ENCODE results near the gene LIMS2. TPM values are rescaled to one million over a fixed set of nuclear protein-coding genes. Genes with fewer than 3 reads are reported as not detected.

The LIMS2 gene
- total and polyA plus RNA-seq, 2 of the 8 experiments (the other 6 are each of a cell fraction or from before 2014, with no cell fraction given), result 3.3 to 4.8 TPM

DNA sequence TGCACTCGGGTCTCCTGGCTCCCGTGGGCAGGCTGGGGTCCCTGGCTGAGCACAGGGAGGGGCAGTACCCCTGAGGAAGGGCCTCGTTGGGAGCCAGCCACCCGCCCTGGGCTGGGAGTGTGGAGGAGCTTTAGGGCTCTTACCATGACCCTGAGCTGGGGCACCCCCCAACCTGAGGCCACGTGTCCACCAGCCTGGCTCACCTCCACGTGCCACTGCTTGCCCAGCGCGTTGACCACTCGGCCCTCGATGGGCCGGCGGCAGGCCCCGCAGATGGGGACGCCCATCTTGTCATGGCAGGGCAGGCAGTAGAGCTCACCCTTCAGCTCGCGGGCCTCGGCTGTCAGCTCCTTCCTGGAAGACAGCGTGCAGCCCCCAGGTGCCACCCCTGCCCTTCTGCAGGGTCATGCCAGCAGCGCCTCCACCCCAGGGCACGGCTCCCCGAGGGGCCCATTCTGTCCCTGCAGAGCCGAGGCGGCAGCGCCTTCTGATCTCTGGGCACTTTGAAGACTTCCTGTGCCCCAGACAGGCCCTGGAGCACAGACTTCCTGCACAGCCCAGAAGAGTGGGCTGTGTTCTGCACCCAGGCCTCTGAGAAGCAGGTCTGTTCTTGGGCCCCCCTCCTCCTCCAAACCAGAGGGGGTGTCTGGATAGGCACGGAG lies 33.4 kb downstream of the LIMS2 start:
- Histone ChIP-seq H2BK15ac (ENCODE audit: low read length) (no peak overlapping the region), H3K4ac (replicated peaks; ENCODE audit: insufficient read length, low read depth, low read length) (no peak overlapping the region), H3K9me3 (ENCODE audit: insufficient read depth in 2 of 2, low read depth in 1 of 2, low read length in 1 of 2) (no peaks in the 10 kb centered on the region), H4K5ac (ENCODE audit: insufficient read length, low read depth, low read length) (no peak overlapping the region), H3K79me1 (ENCODE audit: low read depth, low read length) (no peaks in the 10 kb centered on the region), H3K4me1 (replicated peaks in 1 of 4; ENCODE audit: control insufficient read depth in 3 of 4, insufficient read depth in 4 of 4, low read length in 3 of 4) (peaks cover 0 to 18% (median 7%) of the 10 kb centered on the region in 4 experiments; a peak in 6 of 7 replicates), H3K36me3 (ENCODE audit: control insufficient read depth in 2 of 4, insufficient read depth in 4 of 4, low read length in 3 of 4) (no peaks in the 10 kb centered on the region), H2BK20ac (ENCODE audit: low read length) (no peak overlapping the region), H3K18ac (ENCODE audit: extremely low read depth, low read length) (no peak overlapping the region), H4K8ac (ENCODE audit: extremely low read depth, insufficient read depth, low read length) (no peak overlapping the region), H2BK12ac (ENCODE audit: low read depth, low read length) (no peak overlapping the region), H3K4me3 (ENCODE audit: extremely low read depth in 1 of 4, insufficient read depth in 2 of 4, low read depth in 3 of 4, low read length in 4 of 4) (no peak overlapping the region), H2BK5ac (ENCODE audit: low read depth, low read length) (no peak overlapping the region), H4K91ac (replicated peaks; ENCODE audit: insufficient read length, low read length) (no peak overlapping the region), H3K23me2 (ENCODE audit: low read depth, low read length) (no peaks in the 10 kb centered on the region), H2BK120ac (replicated peaks; ENCODE audit: low read depth, low read length) (no peak overlapping the region), H3K79me2 (ENCODE audit: control insufficient read depth in 1 of 2, insufficient read depth in 2 of 2, low read length in 2 of 2) (no peaks in the 10 kb centered on the region), H3K9ac (replicated peaks in 1 of 4; ENCODE audit: extremely low read depth in 1 of 4, low read depth in 3 of 4, low read length in 3 of 4) (no peak overlapping the region), H3K56ac (replicated peaks; ENCODE audit: insufficient read length, low read depth, low read length) (no peak overlapping the region), H3K23ac (ENCODE audit: insufficient read length) (no peak overlapping the region), H3K27me3 (replicated peaks in 1 of 4; ENCODE audit: control insufficient read depth in 3 of 4, extremely low read depth in 1 of 4, insufficient read depth in 3 of 4, low read length in 3 of 4) (no peaks in the 10 kb centered on the region), H3K4me2 (ENCODE audit: insufficient read depth in 1 of 2, low read depth in 2 of 2, low read length in 2 of 2) (no peak overlapping the region), H3K14ac (ENCODE audit: insufficient read length) (no peak overlapping the region), H3K27ac (ENCODE audit: low read depth, low read length) (no peak overlapping the region), H2AFZ (ENCODE audit: low read length) (no peak overlapping the region), H4K20me1 (replicated peaks in 1 of 2; ENCODE audit: control insufficient read depth in 1 of 2, insufficient read depth in 2 of 2, low read length in 2 of 2) (no peaks in the 10 kb centered on the region), H2AK5ac (ENCODE audit: low read depth, low read length) (no peak overlapping the region)
- ChIA-PET POLR2A (ENCODE audit: partially characterized antibody) (interaction anchor here (1.2 kb wide), 1 partner anchor 58 kb away, joined by 4 read pairs; no protein-coding TSS in a partner anchor), CTCF (ENCODE audit: partially characterized antibody) (interaction anchor here (0.8 to 9.8 kb wide), 7 partner anchors 10 to 128 kb away, joined by 3 to 114 read pairs (median 4); no protein-coding TSS in a partner anchor)
- no peak for TF ChIP-seq NRF1 (IDR thresholded peaks at IDR 0.05; ENCODE audit: low read depth, low read length)
- TF ChIP-seq RFX5 (IDR thresholded peaks at IDR 0.05; ENCODE audit: borderline replicate concordance, low read depth, low read length), result no peak
- TF ChIP-seq, protein P1, sequence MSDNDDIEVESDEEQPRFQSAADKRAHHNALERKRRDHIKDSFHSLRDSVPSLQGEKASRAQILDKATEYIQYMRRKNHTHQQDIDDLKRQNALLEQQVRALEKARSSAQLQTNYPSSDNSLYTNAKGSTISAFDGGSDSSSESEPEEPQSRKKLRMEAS (IDR thresholded peaks at IDR 0.05), result no peak
- TF ChIP-seq, protein P2, sequence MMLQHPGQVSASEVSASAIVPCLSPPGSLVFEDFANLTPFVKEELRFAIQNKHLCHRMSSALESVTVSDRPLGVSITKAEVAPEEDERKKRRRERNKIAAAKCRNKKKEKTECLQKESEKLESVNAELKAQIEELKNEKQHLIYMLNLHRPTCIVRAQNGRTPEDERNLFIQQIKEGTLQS (IDR thresholded peaks at IDR 0.05; ENCODE audit: insufficient read depth, low read depth, low read length), result no peak
- no peak for TF ChIP-seq SIN3A (conservative IDR thresholded peaks at IDR 0.05 in 1 of 2, IDR thresholded peaks at IDR 0.05 in 1 of 2; ENCODE audit: low read depth in 1 of 2, low read length in 2 of 2)
- no peak for TF ChIP-seq JUN (IDR thresholded peaks at IDR 0.05; ENCODE audit: low read depth, low read length)
- no peak for TF ChIP-seq MAFK (IDR thresholded peaks at IDR 0.05; ENCODE audit: low read depth, low read length)
- TF ChIP-seq CTBP2 (IDR thresholded peaks at IDR 0.05; ENCODE audit: borderline replicate concordance, insufficient read depth, insufficient read length, low read length), result no peak
- no peak for TF ChIP-seq BCL11A (IDR thresholded peaks at IDR 0.05; ENCODE audit: low read depth in 2 of 2, low read length in 2 of 2)
- no peak for TF ChIP-seq SRF (IDR thresholded peaks at IDR 0.05; ENCODE audit: low read depth, low read length)
- TF ChIP-seq RNF2 (IDR thresholded peaks at IDR 0.05; ENCODE audit: borderline replicate concordance, low read depth, low read length, missing control alignments, poor library complexity, severe bottlenecking), result no peak
- FAIRE-seq (no peak), DNase-seq (ENCODE audit: low read depth in 1 of 2, low spot score in 2 of 2) (no peak)
- 93% methylated on average over 20 of the region's 25 CpGs; no CpG with 5 or more reads in 1 of the 2 experiments for WGBS, 2 experiments (ENCODE audit: extremely low coverage in 1 of 2, insufficient coverage in 1 of 2, insufficient read length in 1 of 2, insufficient replicate concordance in 2 of 2, low coverage in 1 of 2, low lambda C conversion rate in 2 of 2, missing lambda C conversion rate in 1 of 2)
